ENCODE results near the gene WNT6.

The WNT6 gene

GRCh38 chr2:218882866-218883366, 23.3 kb downstream of the WNT6 start:
- no peak for TF ChIP-seq CTCF (IDR thresholded peaks at IDR 0.05; ENCODE audit: low read depth, low read length)
- no peak for DNase-seq (ENCODE audit: extremely low read depth, low read depth)

GRCh38 chr2:218883491-218884490, 24.2 kb downstream of the WNT6 start:
- no peak for TF ChIP-seq CTCF (IDR thresholded peaks at IDR 0.05; ENCODE audit: low read depth, low read length)
- no peak for DNase-seq (ENCODE audit: extremely low read depth, low read depth)

GRCh38 chr2:218884519-218884918, 24.9 kb downstream of the WNT6 start:
- TF ChIP-seq CTCF (IDR thresholded peaks at IDR 0.05; ENCODE audit: low read depth, low read length), result no peak

GRCh38 chr2:218885981-218886947, 26.7 kb downstream of the WNT6 start:
- no peak for DNase-seq (ENCODE audit: extremely low read depth, low read depth)

More at GRCh38 chr2:218884519-218884918, 24.9 kb downstream of the WNT6 start:
- no peak for DNase-seq (ENCODE audit: extremely low read depth, low read depth)

GRCh38 chr2:218887079-218887478, 27.5 kb downstream of the WNT6 start:
- DNase-seq (ENCODE audit: extremely low read depth, low read depth), result no peak
- TF ChIP-seq CTCF (IDR thresholded peaks at IDR 0.05; ENCODE audit: low read depth, low read length), result no peak

More at GRCh38 chr2:218885981-218886947, 26.7 kb downstream of the WNT6 start:
- no peak for TF ChIP-seq CTCF (IDR thresholded peaks at IDR 0.05; ENCODE audit: low read depth, low read length)

- no peak for TF ChIP-seq CTCF (IDR thresholded peaks at IDR 0.05; ENCODE audit: low read depth, low read length)
These were observed 28.7 kb downstream of the WNT6 start for GRCh38 chr2:218888341-218888740.

More at GRCh38 chr2:218888341-218888740, 28.7 kb downstream of the WNT6 start:
- no peak for DNase-seq (ENCODE audit: extremely low read depth, low read depth)

Measured in AG09319 (cell line).